HG02759 (cell line): Measurements from ENCODE around the gene TBX2.

Experiments
- ATAC-seq: cut with Tn5 transposase; IDR thresholded peaks from one replicate; pipeline ENCODE4 v1.9.1; 2021; ENCODE audit warnings: mild to moderate bottlenecking, moderate library complexity; ENCODE audit not compliant: unreplicated experiment

Gene TBX2

DNA sequence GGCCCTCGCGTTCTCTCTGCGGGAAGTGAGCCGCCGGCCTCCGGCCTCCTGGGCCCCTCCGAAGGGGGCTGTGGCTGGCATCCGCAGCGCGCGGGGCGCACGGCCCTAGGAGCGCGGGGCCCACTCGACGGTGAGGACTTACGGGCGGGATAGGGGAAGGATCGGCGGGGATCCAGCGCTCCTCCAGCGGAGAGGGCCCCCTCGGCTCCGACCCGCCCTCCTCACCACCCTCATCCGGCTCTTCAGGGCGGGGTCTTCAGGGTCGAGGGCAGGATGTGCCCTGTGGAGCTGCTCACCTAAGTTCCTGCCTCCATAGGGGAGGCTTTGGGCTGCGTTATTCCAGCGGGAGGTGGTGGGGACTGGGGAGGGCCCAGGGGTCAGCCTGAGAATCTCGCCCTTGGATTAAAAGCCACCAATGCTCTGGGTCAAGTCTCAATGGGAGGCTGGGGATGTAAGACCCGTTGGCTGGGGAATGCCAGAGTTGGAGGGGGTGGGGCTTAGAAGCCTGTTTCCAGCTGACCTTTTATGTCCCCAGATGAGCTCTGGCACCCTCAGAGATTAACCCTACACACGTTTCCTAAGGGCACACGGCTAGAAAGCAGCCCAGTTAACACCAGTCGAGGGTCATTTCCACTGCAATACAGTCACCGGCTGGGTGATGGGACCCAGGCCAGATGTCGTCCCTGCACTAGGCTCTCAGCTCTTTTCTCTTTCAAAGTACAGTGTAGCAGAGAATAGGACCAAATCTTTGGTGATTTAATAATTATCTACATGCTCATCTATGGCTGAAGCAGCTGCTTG lies 13.4 kb downstream of the TBX2 start:
- no peak for ATAC-seq

DNA sequence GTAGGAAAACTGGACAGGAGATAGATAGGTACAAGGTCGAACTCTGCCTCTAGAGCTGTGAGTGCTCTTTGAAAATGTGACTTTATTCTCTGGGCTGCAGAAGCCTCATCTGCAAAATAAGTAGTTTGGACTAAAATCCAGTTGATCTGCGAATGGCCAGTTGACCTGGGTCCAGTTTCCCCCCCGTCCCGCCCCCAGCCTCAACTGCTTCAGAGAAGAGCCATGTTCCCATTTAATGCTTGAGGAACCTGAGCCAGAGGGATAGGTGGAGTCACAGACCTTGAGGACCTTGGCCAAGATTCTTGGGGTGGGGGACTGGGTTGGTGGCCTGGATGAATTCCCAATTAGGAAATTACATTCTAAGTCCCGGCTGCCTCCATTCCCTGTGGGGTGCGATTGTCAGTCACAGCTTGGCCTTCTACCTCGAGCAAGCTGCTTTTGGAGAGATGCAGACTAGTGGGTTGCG lies 14.1 kb downstream of the TBX2 start:
- no peak for ATAC-seq

DNA sequence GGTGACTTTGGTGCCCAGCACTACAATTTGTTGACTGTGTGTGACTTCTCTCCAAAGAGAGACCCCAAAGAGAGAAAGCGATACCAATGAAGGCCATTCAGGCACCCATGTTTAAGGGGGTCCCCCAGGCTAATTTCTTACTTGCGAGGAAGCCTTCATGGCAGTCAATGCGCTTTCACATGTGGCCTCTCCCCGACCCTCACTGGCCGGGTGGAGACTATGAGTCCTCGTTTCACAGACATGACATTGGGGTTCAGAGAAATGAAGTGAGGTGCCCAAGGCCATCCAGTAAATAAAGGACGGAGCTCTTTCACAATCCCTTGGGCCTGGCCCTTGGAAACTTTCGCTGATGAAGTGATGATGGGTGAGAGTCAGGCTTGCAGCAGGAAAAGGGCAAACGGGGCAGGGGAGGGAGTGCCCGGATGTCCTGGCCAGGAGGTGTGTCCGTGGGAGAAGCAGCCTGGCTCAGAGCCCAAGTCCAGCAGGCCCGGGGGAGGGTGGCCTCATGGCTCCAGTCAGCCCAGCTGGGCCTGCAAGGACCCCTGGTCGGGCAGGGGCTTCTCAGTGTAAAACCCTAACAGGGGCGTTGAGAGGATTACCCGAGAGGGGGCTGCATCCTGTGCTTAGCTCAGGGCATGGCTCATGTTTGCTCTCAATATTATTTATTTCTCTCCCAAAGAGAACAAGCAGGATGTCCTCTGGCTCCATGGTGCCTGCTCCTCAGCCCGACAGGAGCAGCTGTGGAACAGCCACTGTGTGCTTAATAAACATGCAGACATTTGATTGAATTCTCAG lies 14.7 kb downstream of the TBX2 start:
- ATAC-seq, result no peak

DNA sequence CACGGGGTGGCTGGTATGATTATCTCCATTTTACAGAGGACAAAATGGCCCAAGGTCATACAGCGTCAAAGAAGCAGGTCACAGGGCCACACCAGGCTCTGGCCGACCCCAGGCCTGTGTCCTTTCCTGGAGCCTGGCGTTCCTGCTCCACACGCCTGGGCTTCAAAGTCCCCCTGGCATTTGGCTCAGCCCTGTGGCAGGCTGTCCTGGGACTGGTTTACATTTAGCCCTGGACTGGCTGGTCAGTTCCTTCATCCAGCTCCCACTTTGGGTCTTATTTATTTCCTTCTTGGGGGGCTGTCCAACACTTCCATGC lies 15.3 kb downstream of the TBX2 start:
- ATAC-seq, result no peak

DNA sequence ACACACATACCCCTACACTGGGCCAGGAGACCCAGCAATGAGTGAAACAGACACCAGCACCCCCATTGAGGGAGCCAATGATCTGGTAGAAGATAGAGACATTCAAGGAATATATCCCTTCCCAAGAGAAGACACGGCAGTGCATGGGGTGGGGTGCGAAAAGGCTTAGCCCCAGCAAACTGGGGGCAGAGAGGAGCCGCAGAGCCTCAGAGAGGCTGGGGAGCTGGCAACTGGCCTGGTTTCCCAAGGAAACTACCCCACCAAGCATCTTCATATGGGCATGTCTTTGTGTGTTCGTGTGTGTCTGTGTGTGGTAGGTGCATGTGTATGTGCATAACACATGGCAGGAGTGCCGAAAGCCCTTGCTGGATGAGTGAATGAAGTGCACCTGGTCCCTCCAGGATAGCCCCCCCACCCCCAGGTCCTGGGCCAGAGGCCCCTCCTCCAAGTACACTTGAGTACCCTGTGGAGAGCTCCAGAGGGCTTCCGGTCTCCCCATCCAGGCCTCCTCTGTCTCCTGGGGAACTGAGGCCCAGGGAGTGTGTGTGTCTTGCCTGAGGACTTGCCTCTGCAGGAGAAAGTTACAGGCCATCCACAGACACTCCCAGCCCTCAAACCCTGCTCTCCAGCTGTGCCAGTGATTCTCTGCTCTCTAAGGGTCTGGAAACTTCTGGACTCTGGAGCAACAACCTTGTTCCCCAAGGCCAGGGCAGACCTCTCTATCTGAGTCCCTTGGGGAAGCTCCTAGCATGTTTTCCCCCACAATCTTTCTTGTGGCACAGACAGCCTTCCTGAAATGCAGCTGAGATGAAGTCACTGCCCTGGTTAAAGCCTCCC lies 15.9 kb downstream of the TBX2 start:
- no peak for ATAC-seq

DNA sequence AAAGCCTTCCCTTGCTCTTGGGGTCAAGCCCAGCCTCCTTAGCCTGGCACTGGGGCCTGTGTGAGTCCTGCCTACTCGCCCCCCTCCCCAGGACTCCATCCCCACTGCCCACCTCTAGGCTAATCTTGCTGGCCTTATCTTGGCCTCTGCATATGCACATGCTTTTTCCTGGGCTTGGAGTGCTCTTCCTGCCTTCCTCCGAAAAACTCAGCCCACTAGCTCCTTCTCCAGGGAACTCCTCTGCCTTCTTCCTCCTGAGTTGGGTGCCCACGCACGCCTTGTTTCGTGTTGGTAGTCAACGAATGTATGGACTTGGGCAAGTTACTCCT lies 16.5 kb downstream of the TBX2 start:
- ATAC-seq, result no peak

DNA sequence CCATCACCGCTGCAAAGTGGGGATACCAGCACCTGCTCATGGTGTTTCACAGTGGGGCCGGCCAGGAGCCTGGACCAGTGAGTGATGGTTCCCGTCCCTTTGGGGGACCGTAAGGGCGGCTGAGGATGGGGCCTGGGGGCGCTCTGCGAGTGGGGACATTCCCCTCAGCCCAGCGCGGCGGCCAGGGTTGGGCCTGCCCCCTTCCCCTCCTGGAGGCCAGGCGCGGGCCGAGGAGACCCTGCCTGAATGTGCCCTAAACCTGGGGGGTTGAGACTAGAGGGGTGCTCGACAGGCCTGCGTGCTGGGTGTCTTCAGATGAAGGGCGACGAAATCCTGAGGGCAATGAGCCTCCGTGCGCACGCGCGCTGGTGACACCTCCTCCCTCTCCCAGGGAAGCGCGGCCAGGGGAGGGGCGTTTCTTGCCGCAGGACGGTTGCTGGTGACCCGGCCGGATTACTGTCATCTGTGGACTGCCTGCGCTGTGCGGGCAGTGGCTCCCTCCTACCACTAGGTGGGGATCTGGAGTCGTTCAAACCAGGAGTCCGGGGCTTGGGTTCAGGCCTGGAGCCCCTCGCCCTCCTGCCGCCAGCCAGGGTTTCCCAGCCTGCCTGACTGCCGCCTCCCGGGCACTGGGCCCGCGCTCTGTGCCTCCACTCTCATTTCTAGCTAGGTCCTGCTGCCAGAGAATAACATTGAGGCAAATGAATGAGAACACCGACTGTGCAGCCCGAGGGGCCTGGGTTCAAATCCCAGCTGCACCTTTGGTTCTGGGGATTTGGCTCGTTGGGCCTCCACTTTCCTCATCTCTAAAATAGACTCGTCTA lies 17.1 kb downstream of the TBX2 start:
- ATAC-seq, result peak; percentile 52

DNA sequence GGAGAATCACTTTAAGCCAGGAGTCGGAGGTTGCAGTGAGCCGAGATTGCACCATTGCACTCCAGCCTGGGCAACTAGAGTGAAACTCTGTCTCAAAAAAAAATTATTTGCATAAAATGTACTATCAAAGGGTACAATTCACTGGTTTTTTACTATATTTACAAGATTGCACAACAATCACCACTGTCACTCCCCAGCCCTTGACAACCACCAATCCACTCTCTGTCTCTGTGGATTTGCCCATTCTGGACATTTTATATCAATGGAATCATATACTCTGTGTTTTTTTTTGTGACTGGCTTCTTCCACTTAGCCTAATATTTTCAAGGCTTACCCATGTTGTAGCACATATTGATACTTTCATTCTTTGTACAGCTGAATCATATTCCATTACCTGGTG lies 18.8 kb downstream of the TBX2 start:
- no peak for ATAC-seq

DNA sequence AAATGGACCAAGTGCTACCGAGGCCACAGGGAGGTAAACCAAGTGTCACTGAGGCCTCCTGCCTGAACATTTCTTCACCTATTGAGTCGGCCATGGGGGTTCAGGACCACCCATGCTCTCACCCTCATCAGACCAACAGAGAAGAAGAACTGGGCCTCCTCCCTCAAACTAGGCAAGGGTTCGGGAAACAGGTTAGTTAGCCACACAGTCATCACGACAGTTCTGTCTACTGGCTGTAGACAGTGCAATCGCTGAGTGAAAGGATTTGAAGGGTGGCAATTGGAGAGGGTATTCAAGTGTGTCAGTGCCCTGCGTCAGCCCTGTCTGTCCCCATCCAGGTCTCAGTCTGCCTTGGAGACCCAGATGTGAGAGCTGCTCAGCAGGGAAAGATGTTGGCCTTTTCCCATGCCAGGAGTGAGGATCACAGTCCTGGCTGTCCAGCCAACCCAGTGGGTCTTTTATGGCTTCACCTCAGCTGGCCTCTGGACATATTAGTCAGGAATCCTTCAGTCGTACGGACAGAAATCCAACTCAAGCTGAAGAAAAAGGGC lies 19.9 kb downstream of the TBX2 start:
- no peak for ATAC-seq

DNA sequence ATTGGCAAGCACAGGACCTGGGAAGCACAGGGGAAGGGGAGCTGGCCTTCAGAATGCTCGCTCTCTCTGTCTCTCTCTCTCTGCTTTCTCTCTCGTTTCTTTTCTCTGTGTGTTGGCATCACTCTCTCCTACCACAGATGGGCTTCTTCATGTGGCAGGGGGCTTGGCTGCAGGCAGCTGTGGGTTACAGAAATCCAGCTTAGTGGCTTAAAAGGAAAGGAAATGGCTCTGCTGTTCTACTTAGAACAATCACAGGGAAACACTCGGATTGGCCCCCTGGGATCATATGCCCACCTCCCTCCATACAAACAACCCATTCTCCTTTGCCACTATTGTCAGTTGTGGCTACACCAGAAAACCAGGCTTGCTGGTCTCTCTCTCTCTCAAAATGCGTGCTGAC lies 20.4 kb downstream of the TBX2 start:
- no peak for ATAC-seq

DNA sequence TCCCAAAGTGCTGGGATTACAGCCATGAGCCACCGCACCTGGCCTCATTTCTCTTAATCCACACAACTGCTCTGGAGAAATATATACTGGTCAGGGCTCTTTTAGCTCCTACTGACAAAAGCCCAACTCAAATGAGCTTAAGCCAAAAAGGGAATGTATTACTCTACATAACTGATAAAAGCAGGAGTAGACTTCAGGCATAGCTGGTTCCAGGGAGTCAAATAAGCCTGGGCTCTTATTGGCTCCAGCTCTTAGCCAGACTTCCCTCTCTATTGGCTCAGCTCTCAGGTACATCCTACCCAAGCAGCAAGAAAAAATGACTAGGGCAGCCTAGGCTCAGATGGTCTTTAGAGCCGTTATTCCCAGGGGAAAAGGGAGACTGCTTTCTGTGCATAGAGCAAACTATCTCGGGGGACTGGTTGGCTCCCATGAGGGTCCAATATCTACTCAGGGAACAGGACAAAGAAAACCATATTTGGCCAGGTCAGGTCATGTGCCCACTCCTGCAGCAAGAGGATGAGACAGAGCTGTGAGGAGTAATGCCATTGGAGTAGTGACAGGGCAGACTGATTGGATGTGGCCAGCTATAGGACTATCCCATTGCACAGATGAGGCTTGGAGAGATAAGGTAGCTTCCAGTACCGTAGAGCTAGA lies 21.2 kb downstream of the TBX2 start:
- no peak for ATAC-seq

DNA sequence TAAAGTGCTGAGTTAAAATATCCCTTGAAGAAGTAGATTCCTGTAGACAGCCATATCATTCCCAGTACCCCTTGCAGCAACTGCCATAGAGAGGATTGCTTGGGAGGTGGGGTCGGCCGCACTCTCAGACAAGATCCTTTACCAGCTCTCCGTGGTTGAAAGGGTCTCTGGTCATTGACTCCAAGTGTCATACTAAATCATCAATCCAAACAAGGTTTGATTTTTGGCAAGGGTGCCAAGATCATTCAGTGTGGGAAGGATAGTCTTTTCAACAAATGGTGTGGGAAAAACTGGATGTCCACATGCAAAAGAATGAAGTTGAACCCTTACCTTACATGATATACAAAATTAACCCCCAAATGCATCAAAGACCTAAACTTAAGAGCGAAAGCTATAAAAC lies 21.8 kb downstream of the TBX2 start:
- ATAC-seq, result no peak

DNA sequence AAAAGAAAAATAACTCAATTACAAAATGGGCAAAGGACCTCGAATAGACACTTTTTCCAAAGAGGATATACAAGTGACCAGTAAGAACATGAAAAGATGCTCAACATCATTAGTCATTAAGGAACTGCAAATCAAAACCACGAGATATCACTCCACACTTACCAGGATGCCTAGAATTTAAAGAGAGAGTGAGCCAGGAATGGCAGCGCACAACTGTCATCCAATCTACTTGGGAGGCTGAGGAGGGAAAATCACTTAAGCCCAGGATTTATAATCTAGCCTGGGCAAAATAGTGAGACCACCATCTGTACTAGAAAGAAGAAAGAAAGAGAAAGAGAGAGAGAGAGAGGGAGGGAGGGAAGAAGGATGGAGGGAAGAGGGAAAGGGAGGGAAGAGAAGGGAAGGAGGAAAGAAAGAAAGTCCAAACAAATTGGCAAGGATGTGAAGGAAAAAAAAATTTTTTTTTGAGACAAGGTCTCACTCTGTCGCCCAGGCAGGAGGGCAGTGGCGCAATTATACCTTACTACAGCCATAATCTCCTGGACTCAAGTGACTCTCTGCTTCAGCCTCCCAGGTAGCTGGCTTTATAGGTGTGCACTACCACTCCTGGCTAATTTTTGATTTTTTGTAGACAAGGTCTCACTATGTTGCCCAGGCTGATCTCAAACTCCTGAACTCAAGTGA lies 22.6 kb downstream of the TBX2 start:
- ATAC-seq, result no peak

DNA sequence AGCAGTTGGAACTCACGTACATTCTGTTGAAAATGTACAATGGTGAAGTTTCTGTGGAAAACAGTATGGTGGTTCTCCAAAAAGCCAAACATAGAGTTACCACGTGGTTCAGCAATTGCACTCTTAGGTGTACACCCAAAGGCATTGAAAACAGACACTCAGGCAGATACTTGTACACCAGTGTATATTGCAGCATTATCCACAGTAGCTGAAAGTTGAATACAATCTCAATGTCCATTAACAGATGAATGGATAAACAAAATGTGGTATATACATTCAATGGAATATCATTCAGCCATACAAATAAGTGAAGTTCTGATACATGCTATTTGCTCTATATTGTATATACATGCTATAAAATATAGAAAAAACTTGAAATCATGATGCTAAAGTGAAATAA lies 23.2 kb downstream of the TBX2 start:
- no peak for ATAC-seq

DNA sequence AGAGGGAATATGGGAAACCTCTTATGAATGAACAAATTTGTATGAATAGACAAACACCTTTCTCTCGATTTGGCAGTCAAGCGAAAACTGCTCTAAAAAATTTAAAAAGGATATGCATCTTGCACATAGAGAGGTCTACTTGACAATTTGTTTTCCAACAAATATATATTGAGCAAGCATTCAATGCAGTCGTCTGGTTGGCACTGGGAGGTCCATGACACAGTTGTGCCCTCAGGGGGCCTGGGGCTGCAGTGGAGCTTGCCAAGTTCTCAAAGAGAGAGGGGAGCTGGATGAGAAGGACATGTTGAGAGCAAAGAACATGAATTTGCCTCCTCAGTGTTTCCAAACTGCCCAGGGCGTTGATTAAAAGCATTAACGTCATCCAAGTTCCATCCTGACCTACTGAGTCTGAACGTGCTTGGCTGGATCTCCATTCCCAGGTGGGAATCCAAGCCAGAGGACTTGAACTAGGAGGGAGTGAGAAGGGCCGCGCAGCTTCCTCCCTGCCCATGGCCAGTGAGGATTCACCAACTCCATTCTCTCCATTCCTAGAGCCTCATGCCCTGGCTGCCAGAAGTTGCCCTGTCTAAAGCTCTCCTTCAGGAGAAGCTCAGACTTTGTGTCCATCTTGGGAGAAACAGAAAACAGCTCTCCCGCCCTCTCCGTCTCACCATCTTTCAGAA lies 24.5 kb downstream of the TBX2 start:
- ATAC-seq, result no peak

DNA sequence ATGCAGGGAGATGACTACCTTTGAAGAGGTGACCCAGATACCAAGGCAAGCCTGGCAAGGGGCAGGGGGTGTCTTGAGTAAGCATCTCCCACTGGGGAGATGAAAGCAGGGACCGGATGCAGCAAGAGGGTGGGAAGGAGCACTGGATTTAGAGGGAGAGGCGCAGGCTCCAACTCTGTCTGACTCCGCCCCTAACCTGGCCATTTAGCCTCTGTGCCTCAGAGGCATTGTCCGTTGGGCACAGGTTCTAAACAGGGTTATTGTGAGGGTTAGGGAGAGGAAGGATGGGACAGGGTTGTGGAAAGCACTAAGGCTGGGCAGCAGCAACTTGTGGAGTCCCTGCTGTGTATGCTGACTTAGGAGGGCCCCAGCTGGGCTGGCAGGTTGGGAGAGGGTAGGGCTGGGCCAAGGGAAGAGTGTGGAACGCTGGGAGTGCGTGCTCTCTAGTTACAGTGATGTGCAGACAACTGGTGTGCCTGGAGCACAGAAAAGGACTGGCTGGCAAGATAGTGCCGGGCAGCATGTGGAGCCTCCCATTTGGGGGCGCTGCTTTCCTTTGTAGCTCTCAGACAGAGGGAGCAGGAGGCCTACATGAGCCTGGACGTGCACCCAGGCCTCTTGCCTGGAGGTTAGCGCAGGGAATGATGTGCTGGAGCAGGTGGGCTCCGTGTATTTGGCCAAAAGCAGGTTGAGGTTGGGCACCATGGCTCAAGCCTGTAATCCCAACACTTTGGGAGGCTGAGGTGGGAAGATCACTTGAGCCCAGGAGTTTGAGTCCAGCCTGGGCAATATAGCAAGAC lies 26.2 kb downstream of the TBX2 start:
- ATAC-seq, result no peak

DNA sequence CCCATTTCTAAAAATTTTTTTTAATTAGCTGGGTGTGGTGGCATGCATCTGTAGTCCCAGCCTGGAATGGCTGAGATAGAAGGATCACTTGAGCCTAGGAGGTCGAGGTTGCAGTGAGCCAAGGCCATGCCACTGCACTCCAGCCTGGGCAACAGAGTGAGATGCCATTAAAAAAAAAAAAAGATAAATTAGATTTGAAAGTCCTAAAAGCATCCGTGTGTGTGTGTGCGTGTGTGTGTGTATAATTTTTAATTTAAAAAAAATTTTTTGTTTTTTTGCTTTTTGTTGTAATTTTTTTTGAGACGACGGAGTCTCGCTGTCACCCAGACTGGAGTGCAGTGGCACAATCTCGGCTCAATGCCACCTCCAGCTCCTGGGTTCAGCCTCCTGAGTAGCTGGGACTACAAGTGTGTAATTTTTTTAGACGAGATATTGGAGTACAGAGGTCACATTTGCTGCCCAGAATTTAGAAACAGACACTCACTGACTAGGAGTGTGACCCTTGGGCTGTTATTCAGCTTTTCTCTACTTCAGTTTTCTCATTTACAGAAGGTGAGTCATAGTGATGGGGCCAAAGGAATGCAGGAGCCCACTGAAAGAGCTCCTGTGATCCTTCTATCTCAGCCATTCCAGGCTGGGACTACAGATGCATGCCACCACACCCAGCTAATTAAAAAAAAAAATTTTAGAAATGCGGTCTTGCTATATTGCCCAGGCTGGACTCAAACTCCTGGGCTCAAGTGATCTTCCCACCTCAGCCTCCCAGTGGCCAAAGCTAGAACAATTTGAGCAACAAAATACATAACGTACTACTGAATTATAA lies 27.1 kb downstream of the TBX2 start:
- ATAC-seq, result no peak
